Dendritic cell treated with granulocyte-macrophage colony-stimulating factor and Interleukin-4, amounts not matched to agents 40 ng/mL and 50 ng/mL, for 4 days (primary cell): ENCODE results near the gene GGA2.
A peak's percentile ranks its signal among the peaks of the same experiment; 100 is the strongest.

Source experiments
- H3K27ac Mint-ChIP-seq: one replicate; pipeline ENCODE4 v1.8.0; 2022; ENCODE audit warnings: mild to moderate bottlenecking, mixed read lengths
- H3K27me3 Mint-ChIP-seq: one replicate; pipeline ENCODE4 v1.8.0; 2022; ENCODE audit warnings: mild to moderate bottlenecking, mixed read lengths
- H3K36me3 Mint-ChIP-seq: one replicate; pipeline ENCODE4 v1.8.0; 2022; ENCODE audit warnings: low read depth, mixed read lengths
- H3K4me1 Mint-ChIP-seq: one replicate; pipeline ENCODE4 v1.8.0; 2022; ENCODE audit warnings: low read depth, mixed read lengths
- H3K4me3 Mint-ChIP-seq: one replicate; pipeline ENCODE4 v1.8.0; 2022; ENCODE audit warnings: mild to moderate bottlenecking, moderate library complexity, mixed read lengths
- H3K9me3 Mint-ChIP-seq: one replicate; pipeline ENCODE4 v1.8.0; 2022; ENCODE audit warnings: mixed read lengths
- intact Hi-C: fragments of 100-400 bp; cut with micrococcal nuclease; formaldehyde crosslinking; loops from one replicate; pipeline ENCODE4 v1.15.0; 2022

GGA2 gene

DNA sequence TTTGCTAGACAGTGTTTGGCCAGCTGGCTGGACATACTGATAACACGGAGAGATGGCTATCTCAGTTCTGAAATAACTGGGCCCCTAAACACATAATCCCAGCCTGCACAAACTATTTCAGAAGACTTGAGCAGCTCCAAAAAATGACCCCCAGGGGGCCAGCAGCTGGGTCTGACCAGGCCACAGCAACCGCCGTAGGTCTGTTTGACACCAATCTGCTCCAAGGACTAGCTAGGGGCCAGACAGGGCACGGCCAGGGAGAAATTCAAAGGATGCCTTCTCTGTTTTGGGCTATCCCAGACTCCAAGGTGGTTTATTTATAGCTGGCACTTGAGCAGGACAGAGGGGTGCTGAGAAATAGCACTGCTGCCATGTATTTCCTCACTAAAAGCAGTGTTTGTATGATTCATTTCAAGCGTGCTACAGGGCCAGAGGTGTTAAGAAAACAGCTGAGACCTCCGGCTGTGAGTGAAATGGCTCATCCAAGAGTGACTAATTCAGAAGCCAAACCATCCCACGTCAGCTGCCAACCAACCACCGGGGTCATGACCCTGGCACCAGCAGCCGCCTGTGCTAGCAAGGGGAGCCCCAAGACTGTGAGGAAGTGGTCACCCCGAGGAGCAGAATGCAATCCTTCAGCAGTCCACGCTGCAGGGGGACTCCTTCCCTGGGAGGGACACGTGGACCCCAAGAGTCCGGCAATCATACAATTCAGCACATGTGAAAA is 5.7 kb downstream of the GGA2 start:
- Mint-ChIP-seq H3K27me3 (no peaks in the 10 kb centered on the region), H3K4me3 (peak overlapping the region; percentile 10), H3K36me3 (peaks cover 52% of the 10 kb centered on the region), H3K9me3 (no peaks in the 10 kb centered on the region), H3K4me1 (peaks cover 91% of the 10 kb centered on the region), H3K27ac (peak overlapping the region; percentile 33)
- intact Hi-C loops, result loop anchor here (5.0 kb wide), 1 partner anchor 53 kb away; the partner anchor contains the start of genes EARS2 and UBFD1

DNA sequence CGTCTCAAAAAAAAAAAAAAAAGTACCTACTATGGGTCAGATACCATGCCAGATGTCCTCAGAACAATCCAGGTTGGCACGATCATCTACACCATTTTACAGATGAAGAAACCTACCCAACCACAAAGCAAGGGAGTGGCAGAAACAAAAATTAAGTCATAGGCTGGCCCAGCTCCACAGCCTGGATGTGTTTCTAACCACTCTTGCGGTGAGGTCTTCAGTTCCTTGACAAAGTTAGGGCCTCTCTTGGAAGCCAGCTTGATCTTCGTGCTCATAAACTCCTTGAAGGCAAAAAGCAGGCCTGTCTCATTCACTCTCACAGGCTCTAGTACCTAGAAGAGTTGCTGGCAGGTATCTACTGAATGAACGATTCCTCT is 6.2 kb downstream of the GGA2 start:
- Mint-ChIP-seq H3K4me1 (peaks cover 88% of the 10 kb centered on the region), H3K36me3 (peaks cover 49% of the 10 kb centered on the region), H3K27me3 (no peaks in the 10 kb centered on the region), H3K4me3 (no peak overlapping the region), H3K9me3 (no peaks in the 10 kb centered on the region), H3K27ac (peak overlapping the region; percentile 33)
- intact Hi-C loops, result no loop called here

DNA sequence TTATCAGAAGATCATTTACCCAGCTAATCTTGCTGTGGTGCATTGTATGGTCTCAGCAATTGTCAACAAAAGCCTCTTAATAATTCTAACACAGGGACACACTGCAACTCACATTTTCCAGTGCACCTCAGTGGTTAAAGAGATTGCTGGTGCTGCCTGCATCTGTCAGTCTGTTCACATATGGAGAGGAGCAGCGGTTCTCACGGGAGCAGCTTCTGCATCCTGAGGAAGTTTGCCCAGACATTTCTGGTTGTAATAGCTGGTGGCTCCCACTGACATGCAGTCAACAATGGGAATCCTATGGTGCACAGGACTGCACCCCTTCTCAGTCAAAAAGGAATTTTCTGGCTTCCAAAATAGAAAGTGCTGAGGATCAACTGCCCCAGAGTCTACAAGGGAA is 7.8 kb downstream of the GGA2 start:
- H3K9me3 Mint-ChIP-seq, result no peaks in the 10 kb centered on the region
- H3K4me1 Mint-ChIP-seq, result peaks cover 87% of the 10 kb centered on the region
- no peaks in the 10 kb centered on the region for H3K27me3 Mint-ChIP-seq
- intact Hi-C loops, result no loop called here
- H3K27ac Mint-ChIP-seq, result no peak overlapping the region
- H3K36me3 Mint-ChIP-seq, result peaks cover 45% of the 10 kb centered on the region
- no peak overlapping the region for H3K4me3 Mint-ChIP-seq

DNA sequence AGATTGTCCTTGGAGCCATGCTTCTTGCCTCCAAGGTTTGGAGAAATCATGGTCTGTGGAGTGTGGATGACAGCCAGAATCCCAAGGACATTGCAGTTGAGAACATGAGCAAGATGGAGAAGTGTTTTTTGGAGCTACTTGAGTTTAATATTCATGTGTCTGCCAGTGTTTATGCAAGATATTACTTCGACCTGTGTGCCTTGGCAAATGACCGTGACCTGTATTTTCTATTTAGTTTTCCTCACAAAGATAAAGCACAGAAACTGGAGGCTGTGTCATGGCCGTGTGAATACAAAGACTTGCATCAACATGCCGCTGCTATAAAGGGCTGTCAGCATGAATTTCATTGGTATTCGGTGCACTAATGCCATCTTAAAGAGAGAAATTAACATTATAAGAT is 9.0 kb downstream of the GGA2 start:
- no peaks in the 10 kb centered on the region for H3K9me3 Mint-ChIP-seq
- H3K27me3 Mint-ChIP-seq, result no peaks in the 10 kb centered on the region
- H3K4me3 Mint-ChIP-seq, result no peak overlapping the region
- H3K27ac Mint-ChIP-seq, result no peak overlapping the region
- peaks cover 87% of the 10 kb centered on the region for H3K4me1 Mint-ChIP-seq
- intact Hi-C loops, result no loop called here
- peaks cover 40% of the 10 kb centered on the region for H3K36me3 Mint-ChIP-seq

DNA sequence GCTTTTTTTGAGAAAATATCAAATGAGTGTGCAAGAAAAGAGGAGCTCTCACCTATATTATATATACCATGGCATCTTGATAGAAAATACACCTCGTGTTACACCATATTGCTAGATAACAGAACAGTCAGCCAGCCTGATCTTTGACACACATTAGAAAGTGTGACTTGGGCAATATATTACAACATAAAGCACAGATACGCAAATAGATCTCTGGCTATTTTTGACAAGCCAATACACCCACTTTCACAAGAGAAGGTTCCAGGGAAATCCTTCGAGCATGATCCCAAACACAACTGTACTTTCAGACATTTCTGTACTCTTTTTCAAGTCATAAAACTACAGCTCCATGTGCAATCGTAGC is 9.4 kb downstream of the GGA2 start:
- H3K36me3 Mint-ChIP-seq, result peaks cover 40% of the 10 kb centered on the region
- H3K4me3 Mint-ChIP-seq, result no peak overlapping the region
- H3K27me3 Mint-ChIP-seq, result no peaks in the 10 kb centered on the region
- intact Hi-C loops, result no loop called here
- H3K9me3 Mint-ChIP-seq, result no peaks in the 10 kb centered on the region
- no peak overlapping the region for H3K27ac Mint-ChIP-seq
- peaks cover 84% of the 10 kb centered on the region for H3K4me1 Mint-ChIP-seq

DNA sequence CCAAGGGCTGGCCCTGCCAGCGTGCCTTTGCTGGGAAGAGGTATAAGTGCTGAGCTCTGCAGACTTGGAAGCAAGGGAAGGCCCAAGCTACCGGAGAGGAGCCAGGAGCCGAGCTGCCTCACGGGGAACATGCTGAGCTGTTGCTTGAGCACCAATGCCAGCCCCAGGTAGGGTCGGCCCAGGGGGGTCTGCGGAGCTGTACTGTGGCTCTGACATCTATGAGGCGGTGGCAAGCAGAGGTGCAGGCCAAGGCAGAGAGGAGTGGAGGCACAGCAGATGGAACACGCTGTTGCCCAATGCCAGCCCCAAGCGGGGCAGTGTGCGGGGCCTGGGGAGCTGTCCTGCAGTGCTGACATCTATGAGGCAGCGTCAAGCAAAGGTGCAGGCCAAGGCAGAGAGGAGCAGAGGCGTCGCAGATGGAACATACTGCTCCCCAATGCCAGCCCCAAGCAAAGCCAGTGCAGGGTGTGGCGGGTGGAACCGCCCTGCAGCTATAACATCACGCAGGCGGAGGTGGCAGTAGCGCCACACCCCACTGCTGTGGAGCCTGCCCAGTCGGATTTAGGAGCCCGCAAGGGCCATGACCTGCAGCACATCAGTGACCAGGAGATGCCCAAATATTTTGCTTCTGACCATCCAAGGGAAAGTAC is 10.0 kb downstream of the GGA2 start:
- no peak overlapping the region for H3K4me3 Mint-ChIP-seq
- intact Hi-C loops, result no loop called here
- peaks cover 45% of the 10 kb centered on the region for H3K36me3 Mint-ChIP-seq
- no peaks in the 10 kb centered on the region for H3K9me3 Mint-ChIP-seq
- no peaks in the 10 kb centered on the region for H3K27me3 Mint-ChIP-seq
- peaks cover 79% of the 10 kb centered on the region for H3K4me1 Mint-ChIP-seq
- peak overlapping the region; percentile 63 for H3K27ac Mint-ChIP-seq

DNA sequence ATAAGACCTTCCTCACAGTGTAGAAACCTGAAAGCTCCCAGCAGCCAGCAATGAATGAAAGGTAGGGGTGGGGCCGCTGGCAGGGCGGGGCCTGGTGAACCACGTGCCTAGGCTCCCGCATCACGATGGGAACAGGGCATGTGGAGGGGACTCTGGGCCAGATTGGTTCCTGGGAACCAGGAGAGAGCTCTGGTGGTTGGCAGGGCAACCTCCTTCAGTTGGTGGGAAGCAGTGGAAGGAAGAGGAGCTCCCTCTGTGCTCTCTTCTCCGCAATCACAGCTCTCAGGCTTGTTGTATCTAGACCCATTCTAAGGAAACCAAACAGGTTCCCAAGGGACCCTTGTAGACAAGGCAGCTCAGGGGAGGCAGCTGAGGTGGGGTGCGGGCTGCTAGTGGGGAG is 10.5 kb downstream of the GGA2 start:
- intact Hi-C loops, result no loop called here
- H3K27me3 Mint-ChIP-seq, result no peaks in the 10 kb centered on the region
- peak overlapping the region; percentile 63 for H3K27ac Mint-ChIP-seq
- peaks cover 50% of the 10 kb centered on the region for H3K36me3 Mint-ChIP-seq
- no peaks in the 10 kb centered on the region for H3K9me3 Mint-ChIP-seq
- peaks cover 75% of the 10 kb centered on the region for H3K4me1 Mint-ChIP-seq
- no peak overlapping the region for H3K4me3 Mint-ChIP-seq

DNA sequence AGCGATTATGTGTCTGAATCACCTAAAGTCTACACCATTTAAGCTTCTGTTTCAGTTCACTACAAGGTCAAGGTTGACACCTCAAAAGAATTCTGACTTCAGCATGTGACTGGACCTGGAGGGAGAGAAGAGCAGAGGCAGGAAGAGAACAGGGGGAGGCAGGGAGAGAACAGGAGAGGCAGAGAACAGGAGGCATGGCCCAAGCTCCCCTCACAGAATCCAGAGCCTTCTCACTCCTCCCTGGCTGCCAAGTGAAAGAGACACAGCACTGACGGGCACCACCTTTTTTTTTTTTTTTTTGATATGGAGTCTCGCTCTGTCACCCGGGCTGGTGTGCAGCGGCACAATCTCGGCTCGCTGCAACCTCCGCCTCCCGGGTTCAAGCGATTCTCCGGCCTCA is 11.4 kb downstream of the GGA2 start:
- H3K4me1 Mint-ChIP-seq, result peaks cover 66% of the 10 kb centered on the region
- intact Hi-C loops, result no loop called here
- no peak overlapping the region for H3K4me3 Mint-ChIP-seq
- H3K27ac Mint-ChIP-seq, result peak overlapping the region; percentile 79
- H3K9me3 Mint-ChIP-seq, result no peaks in the 10 kb centered on the region
- peaks cover 60% of the 10 kb centered on the region for H3K36me3 Mint-ChIP-seq
- no peaks in the 10 kb centered on the region for H3K27me3 Mint-ChIP-seq

DNA sequence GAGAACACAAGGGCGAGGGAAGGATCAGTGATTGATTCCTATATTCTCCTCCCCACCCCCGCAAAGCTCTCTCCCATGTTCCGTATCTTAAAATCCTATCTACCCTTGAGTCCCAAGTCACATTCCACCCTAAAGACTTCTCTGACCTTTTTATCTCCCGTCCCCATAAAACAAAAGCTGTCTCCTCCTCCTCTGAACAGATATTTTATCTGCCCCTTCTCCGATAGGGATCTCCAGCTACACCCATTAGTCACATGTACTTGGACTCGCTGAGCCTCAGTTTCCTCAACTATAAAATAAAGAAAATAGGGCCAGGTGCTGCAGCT is 12.8 kb downstream of the GGA2 start:
- Mint-ChIP-seq H3K9me3 (no peaks in the 10 kb centered on the region), H3K36me3 (peaks cover 73% of the 10 kb centered on the region), H3K27ac (peak overlapping the region; percentile 79), H3K4me1 (peaks cover 57% of the 10 kb centered on the region), H3K27me3 (no peaks in the 10 kb centered on the region), H3K4me3 (peak overlapping the region; percentile 56)
- intact Hi-C loops, result no loop called here

DNA sequence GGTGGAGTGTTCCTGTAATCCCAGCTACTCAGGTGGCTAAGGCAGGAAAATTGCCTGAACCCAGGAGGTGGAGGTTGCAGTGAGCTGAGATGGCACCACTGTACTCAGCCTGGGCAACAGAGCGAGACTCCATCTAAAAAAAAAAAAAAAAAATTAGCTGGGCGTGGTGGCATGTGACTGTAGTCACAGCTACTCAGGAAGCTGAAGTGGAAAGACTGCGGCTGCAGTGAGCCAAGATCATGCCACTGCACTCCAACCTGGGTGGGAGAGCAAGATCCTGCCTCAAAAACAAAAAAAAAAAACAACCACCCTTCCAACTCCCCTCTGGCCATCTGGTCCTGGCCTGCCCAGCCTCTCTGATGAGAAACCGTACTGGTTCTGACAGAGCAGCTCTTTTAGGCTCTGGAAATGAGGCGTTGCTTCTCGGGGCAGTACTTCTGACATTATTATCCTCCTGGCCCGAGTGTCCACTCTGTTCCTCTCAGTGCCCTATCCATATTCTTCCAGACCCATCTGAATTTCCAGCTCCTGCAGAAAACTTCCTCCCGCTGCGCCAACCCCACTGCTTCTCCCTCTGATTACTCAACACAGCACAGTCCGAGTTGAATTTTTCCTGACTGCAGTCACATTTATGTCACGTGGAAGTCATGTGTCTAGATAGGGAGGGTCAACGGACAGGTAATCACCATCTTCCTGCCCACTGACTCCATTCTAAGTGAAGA is 13.3 kb downstream of the GGA2 start:
- intact Hi-C loops, result no loop called here
- no peaks in the 10 kb centered on the region for H3K9me3 Mint-ChIP-seq
- peaks cover 73% of the 10 kb centered on the region for H3K36me3 Mint-ChIP-seq
- peak overlapping the region; percentile 79 for H3K27ac Mint-ChIP-seq
- peak overlapping the region; percentile 56 for H3K4me3 Mint-ChIP-seq
- no peaks in the 10 kb centered on the region for H3K27me3 Mint-ChIP-seq
- H3K4me1 Mint-ChIP-seq, result peaks cover 52% of the 10 kb centered on the region

DNA sequence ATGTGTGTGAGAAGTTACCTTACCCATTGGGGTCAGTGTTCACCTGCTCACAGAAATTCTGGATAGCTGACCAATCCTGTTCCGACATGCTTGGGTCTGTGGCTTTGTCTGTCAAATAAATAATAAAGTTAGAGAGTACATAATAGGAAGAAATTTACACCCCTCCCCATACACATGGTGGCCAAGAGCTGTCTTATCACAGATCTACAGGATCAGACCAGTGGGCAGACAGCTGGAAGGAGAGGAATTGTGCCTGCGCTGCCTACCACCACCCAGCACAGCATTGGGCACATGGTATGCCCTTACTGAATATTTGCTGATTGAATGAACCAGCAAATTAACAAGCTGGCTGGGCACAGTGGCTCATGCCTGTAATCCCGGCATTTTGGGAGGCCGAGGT is 14.6 kb downstream of the GGA2 start:
- Mint-ChIP-seq H3K27ac (no peak overlapping the region), H3K27me3 (no peaks in the 10 kb centered on the region), H3K9me3 (no peaks in the 10 kb centered on the region), H3K4me1 (peaks cover 39% of the 10 kb centered on the region), H3K36me3 (peaks cover 78% of the 10 kb centered on the region), H3K4me3 (no peak overlapping the region)
- intact Hi-C loops, result no loop called here

DNA sequence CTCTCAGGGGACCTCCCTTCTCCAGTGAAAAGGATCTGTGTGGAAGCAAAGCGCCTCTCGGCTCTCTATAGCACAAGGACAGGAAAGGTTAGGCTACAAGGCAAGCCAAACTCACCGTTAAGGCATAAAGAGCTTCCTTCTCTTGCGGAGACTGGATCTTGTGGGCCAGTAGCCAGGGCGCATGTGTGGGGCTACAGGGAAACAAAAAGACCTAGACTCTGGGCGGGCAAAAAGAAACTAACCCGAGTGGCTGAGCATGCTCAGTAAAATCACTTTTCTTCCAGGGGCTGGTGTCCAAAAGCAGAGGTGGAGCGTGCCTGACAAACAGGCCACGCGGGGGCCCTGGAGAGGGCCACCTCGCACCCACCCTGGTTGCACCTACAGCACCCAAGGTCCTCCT is 16.1 kb downstream of the GGA2 start:
- H3K4me3 Mint-ChIP-seq, result no peak overlapping the region
- no peaks in the 10 kb centered on the region for H3K9me3 Mint-ChIP-seq
- intact Hi-C loops, result no loop called here
- no peaks in the 10 kb centered on the region for H3K27me3 Mint-ChIP-seq
- H3K36me3 Mint-ChIP-seq, result peaks cover 81% of the 10 kb centered on the region
- no peak overlapping the region for H3K27ac Mint-ChIP-seq
- H3K4me1 Mint-ChIP-seq, result peaks cover 28% of the 10 kb centered on the region

DNA sequence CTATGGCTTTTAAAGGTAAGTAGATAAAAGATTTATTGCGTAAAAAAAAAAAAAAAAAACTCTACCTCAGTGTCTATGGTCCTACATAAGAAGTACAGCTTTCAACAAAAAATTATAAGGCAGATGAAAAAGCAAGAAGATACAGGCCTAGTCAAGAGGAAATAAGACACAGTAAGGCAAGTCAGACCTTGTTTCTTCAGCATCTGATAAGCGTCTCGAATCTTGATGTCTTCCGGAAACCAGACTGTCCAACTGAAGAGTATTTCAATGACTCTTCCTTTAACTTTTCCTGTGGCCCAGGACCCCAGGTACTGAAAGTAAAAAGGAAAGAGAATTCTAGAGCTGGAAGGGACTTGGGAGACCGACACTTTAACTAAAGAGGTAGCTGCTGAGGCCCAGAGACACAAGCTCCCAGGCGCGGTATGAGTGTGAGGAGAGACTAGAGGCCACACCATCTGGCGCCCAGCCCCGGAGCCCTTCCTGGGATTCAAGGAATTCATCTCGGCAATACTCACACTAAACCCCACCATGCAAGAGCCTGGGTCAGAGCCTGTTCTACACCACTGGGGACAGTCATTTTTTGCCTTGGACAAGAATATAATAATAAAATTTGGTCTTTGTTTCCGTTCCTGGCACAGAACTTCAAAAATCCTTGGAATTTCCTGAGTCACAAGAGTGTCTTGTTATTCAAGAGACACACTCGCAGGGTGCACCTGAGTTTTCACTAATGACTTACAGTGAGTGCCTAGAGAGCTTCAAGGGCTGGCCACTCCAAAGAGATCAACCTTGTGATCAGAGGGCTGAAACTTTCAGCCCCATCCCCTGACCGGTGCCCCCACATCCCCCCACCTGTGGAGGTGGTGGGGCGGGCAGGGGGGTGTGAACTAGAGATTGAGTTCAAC is 18.6 kb downstream of the GGA2 start:
- H3K36me3 Mint-ChIP-seq, result peaks cover 98% of the 10 kb centered on the region
- no peak overlapping the region for H3K4me3 Mint-ChIP-seq
- H3K4me1 Mint-ChIP-seq, result peaks cover 6% of the 10 kb centered on the region
- H3K27ac Mint-ChIP-seq, result no peak overlapping the region
- H3K27me3 Mint-ChIP-seq, result no peaks in the 10 kb centered on the region
- intact Hi-C loops, result no loop called here
- H3K9me3 Mint-ChIP-seq, result no peaks in the 10 kb centered on the region

DNA sequence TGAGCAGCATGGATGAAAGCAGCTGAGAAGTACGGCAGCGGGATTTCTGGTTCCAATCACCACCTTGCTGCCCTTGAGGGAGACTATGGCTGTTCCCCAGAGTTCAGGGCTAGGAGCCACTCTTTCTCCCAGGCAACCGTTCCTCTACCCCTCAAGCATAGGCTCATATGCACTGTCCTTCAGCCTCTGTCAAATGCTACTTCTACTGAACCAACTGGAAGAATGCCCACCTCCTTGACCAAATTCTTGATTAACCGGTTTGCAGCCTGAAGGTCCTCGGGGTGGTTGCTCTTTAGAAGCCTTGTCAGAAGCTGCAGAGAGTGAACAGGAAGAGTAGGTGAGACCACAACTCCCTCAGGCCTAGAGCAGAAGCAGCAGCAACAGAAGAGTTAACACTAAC is 23.8 kb downstream of the GGA2 start:
- no peaks in the 10 kb centered on the region for H3K9me3 Mint-ChIP-seq
- no peaks in the 10 kb centered on the region for H3K4me1 Mint-ChIP-seq
- H3K27me3 Mint-ChIP-seq, result no peaks in the 10 kb centered on the region
- intact Hi-C loops, result no loop called here
- H3K27ac Mint-ChIP-seq, result no peak overlapping the region
- peaks cover 98% of the 10 kb centered on the region for H3K36me3 Mint-ChIP-seq
- no peak overlapping the region for H3K4me3 Mint-ChIP-seq
